H9 (cell line): ENCODE results near the gene TNFRSF4. TPM values are rescaled to one million over a fixed set of nuclear protein-coding genes. Genes with fewer than 3 reads are reported as not detected.

ENCODE experiments used
- DNase-seq: peaks from one replicate; pipeline ENCODE4 v3.0.0-alpha.2; 2017
- H2AFZ ChIP-seq: one replicate; pipeline ENCODE4 v1.6.1; 2013; ENCODE audit warnings: mild to moderate bottlenecking, low read length, control low read depth, moderate library complexity
- H2AK5ac ChIP-seq: 2 replicates; pipeline ENCODE4 v1.6.1; 2013; ENCODE audit warnings: low read length, control low read depth, mixed read lengths; ENCODE audit not compliant: insufficient read length
- H2BK120ac ChIP-seq: one replicate; pipeline ENCODE4 v1.6.1; 2013; ENCODE audit warnings: low read depth, mild to moderate bottlenecking, low read length, control low read depth, inconsistent platforms; ENCODE audit not compliant: poor library complexity, severe bottlenecking
- H2BK12ac ChIP-seq: 2 replicates; pipeline ENCODE4 v1.6.1; 2013; ENCODE audit warnings: low read length, control low read depth, mixed read lengths, low read depth; ENCODE audit not compliant: insufficient read length
- H2BK15ac ChIP-seq: 2 replicates; pipeline ENCODE4 v1.6.1; 2013; ENCODE audit warnings: low read depth, low read length, control low read depth
- H2BK20ac ChIP-seq: one replicate; pipeline ENCODE4 v1.6.1; 2013; ENCODE audit warnings: low read depth, mild to moderate bottlenecking, low read length, control low read depth, inconsistent platforms; ENCODE audit not compliant: poor library complexity, severe bottlenecking
- H2BK5ac ChIP-seq: 2 replicates; pipeline ENCODE4 v1.6.1; 2013; ENCODE audit warnings: low read length, control low read depth, mixed read lengths; ENCODE audit not compliant: insufficient read length
- H3K14ac ChIP-seq: 2 replicates; pipeline ENCODE4 v1.6.1; 2013; ENCODE audit warnings: low read length, control low read depth; ENCODE audit not compliant: insufficient read depth
- H3K18ac ChIP-seq: 2 replicates; pipeline ENCODE4 v1.6.1; 2013; ENCODE audit warnings: low read depth, mild to moderate bottlenecking, mixed read lengths, low read length, control low read depth; ENCODE audit not compliant: insufficient read length
- H3K23ac ChIP-seq: 2 replicates; pipeline ENCODE4 v1.6.1; 2013; ENCODE audit warnings: low read length, control low read depth, mixed read lengths, low read depth; ENCODE audit not compliant: insufficient read length
- H3K23me2 ChIP-seq: 2 replicates; pipeline ENCODE4 v1.6.1; 2013; ENCODE audit warnings: low read depth, mild to moderate bottlenecking, mixed read lengths, low read length, control low read depth; ENCODE audit not compliant: insufficient read length, poor library complexity, severe bottlenecking
- H3K27ac ChIP-seq: 2 replicates; pipeline ENCODE4 v1.5.1; 2013; ENCODE audit warnings: low read length, control low read depth, mixed read lengths, low read depth; ENCODE audit not compliant: insufficient read length
- H3K27me3 ChIP-seq: 2 replicates; pipeline ENCODE4 v1.6.1; 2013; ENCODE audit warnings: low read length, control low read depth, inconsistent platforms; ENCODE audit not compliant: insufficient read depth
- H3K4ac ChIP-seq: 2 replicates; pipeline ENCODE4 v1.6.1; 2013; ENCODE audit warnings: low read depth, mild to moderate bottlenecking, control low read depth, inconsistent platforms, low read length, moderate library complexity
- H3K4me1 ChIP-seq: 2 replicates; pipeline ENCODE4 v1.6.1; 2013; ENCODE audit warnings: low read length, control low read depth, inconsistent platforms; ENCODE audit not compliant: insufficient read depth
- H3K4me2 ChIP-seq: 2 replicates; pipeline ENCODE4 v1.6.1; 2013; ENCODE audit warnings: low read length, control low read depth, mixed read lengths; ENCODE audit not compliant: insufficient read length, insufficient read depth
- H3K56ac ChIP-seq: 2 replicates; pipeline ENCODE4 v1.6.1; 2013; ENCODE audit warnings: low read depth, mild to moderate bottlenecking, mixed read lengths, low read length, control low read depth; ENCODE audit not compliant: insufficient read length
- H3K79me1 ChIP-seq: 2 replicates; pipeline ENCODE4 v1.6.1; 2013; ENCODE audit warnings: low read depth, mild to moderate bottlenecking, moderate library complexity, low read length, control low read depth, inconsistent platforms; ENCODE audit not compliant: insufficient read depth, poor library complexity, severe bottlenecking
- H3K79me2 ChIP-seq: 2 replicates; pipeline ENCODE4 v1.6.1; 2013; ENCODE audit warnings: low read length, control low read depth, inconsistent platforms; ENCODE audit not compliant: insufficient read depth
- H3K9ac ChIP-seq: 2 replicates; pipeline ENCODE4 v1.6.1; 2013; ENCODE audit warnings: low read length, control low read depth, mixed read lengths; ENCODE audit not compliant: insufficient read length; ENCODE audit errors: extremely low read depth
- H3K9me3 ChIP-seq: one replicate; pipeline ENCODE4 v1.6.1; 2013; ENCODE audit warnings: low read depth, low read length, inconsistent platforms; ENCODE audit not compliant: control insufficient read depth
- H3T11ph ChIP-seq: one replicate; pipeline ENCODE4 v1.6.1; 2013; ENCODE audit warnings: mild to moderate bottlenecking, low read length, control low read depth, inconsistent platforms
- H4K20me1 ChIP-seq: one replicate; pipeline ENCODE4 v1.6.1; 2013; ENCODE audit not compliant: control insufficient read depth, insufficient read length, insufficient read depth
- H4K5ac ChIP-seq: 2 replicates; pipeline ENCODE4 v1.6.1; 2013; ENCODE audit warnings: low read depth, mild to moderate bottlenecking, mixed read lengths, low read length, control low read depth; ENCODE audit not compliant: insufficient read length
- H4K8ac ChIP-seq: replicated peaks from 2 replicates; pipeline ENCODE4 v1.6.1; 2013; ENCODE audit warnings: low read length, control low read depth, mixed read lengths, low read depth; ENCODE audit not compliant: insufficient read length
- H4K91ac ChIP-seq: 2 replicates; pipeline ENCODE4 v1.6.1; 2013; ENCODE audit warnings: low read depth, mild to moderate bottlenecking, moderate library complexity, mixed read lengths, low read length, control low read depth; ENCODE audit not compliant: insufficient read length
- H3K27ac Mint-ChIP-seq, 3 experiments: 2 replicates in 2 of 3; 3 replicates in 1 of 3; pipeline ENCODE4 v1.8.0; 2020 to 2021; ENCODE audit warnings: mixed read lengths in 3 of 3, mild to moderate bottlenecking in 1 of 3, moderate library complexity in 1 of 3
- H3K27me3 Mint-ChIP-seq: 2 replicates; pipeline ENCODE4 v1.8.0; 2021; ENCODE audit warnings: low read depth, mild to moderate bottlenecking, moderate library complexity, mixed read lengths
- H3K36me3 Mint-ChIP-seq, 3 experiments: 2 replicates in 2 of 3; 3 replicates in 1 of 3; pipeline ENCODE4 v1.8.0; 2020 to 2021; ENCODE audit warnings: low read depth in 3 of 3, mixed read lengths in 3 of 3; ENCODE audit not compliant: insufficient read depth in 1 of 3
- H3K4me1 Mint-ChIP-seq, 2 experiments: 2 replicates each; pipeline ENCODE4 v1.8.0; 2020; ENCODE audit warnings: mixed read lengths in 2 of 2
- H3K4me3 Mint-ChIP-seq, 2 experiments: 2 replicates in 1 of 2; 3 replicates in 1 of 2; pipeline ENCODE4 v1.8.0; 2020 to 2021; ENCODE audit warnings: mild to moderate bottlenecking in 2 of 2, mixed read lengths in 2 of 2, moderate library complexity in 1 of 2
- H3K9me3 Mint-ChIP-seq, 2 experiments: 2 replicates in 1 of 2; 3 replicates in 1 of 2; pipeline ENCODE4 v1.8.0; 2020; ENCODE audit warnings: mild to moderate bottlenecking in 2 of 2, mixed read lengths in 2 of 2, moderate library complexity in 1 of 2
- CTCF ChIP-seq: fragments of 200-600 bp; sonication (generic); conservative IDR thresholded peaks from 3 replicates; pipeline ENCODE4 v1.8.0; 2021; ENCODE audit warnings: antibody characterized with exemption, mild to moderate bottlenecking
- WGBS: extraction: QIAGEN DNeasy Blood & Tissue Kit; methylation state at CpG from one replicate; pipeline ENCODE4 v1.1.7; 2013; ENCODE audit warnings: missing lambda C conversion rate, low lambda C conversion rate, mixed read lengths; ENCODE audit not compliant: insufficient read length; ENCODE audit errors: extremely low coverage; 5-methylcytosine and 5-hydroxymethylcytosine counted together
- total RNA-seq: library from RNA; stranded (reverse); gene quantifications from 2 replicates; pipeline ENCODE4 v1.2.1, GENCODE V29; 2021

Gene TNFRSF4
- total RNA-seq, 1 experiment from 2014 or later, result 0.24 TPM

- Histone ChIP-seq H3T11ph (no peak within 1 kb of the TSS), H3K23ac (no peak within 1 kb of the TSS), H3K79me1 (peaks cover 2% of the 10 kb centered on the region), H2AFZ (no peak within 1 kb of the TSS), H2BK15ac (no peak within 1 kb of the TSS), H4K5ac (no peak within 1 kb of the TSS), H2BK20ac (no peak within 1 kb of the TSS), H4K20me1 (no peaks in the 10 kb centered on the region), H3K14ac (peak within 1 kb of the TSS; percentile 59), H3K27me3 (no peaks in the 10 kb centered on the region), H3K4me2 (peak within 1 kb of the TSS; percentile 71), H2BK12ac (no peak within 1 kb of the TSS), H3K27ac (no peak within 1 kb of the TSS), H3K9me3 (no peaks in the 10 kb centered on the region), H3K4ac (no peak within 1 kb of the TSS), H3K18ac (no peak within 1 kb of the TSS), H3K56ac (no peak within 1 kb of the TSS), H2BK120ac (no peak within 1 kb of the TSS), H2BK5ac (no peak within 1 kb of the TSS), H3K9ac (peak within 1 kb of the TSS; percentile 43), H4K8ac (no peak within 1 kb of the TSS), H2AK5ac (no peak within 1 kb of the TSS), H3K4me1 (no peaks in the 10 kb centered on the region), H4K91ac (no peak within 1 kb of the TSS), H3K23me2 (peaks cover 6% of the 10 kb centered on the region), H3K79me2 (peaks cover 2% of the 10 kb centered on the region; the same call in 1 of the 2 replicates)
- DNase-seq, result peak; percentile 97
- H3K36me3 Mint-ChIP-seq, result peaks cover 17 to 39% (median 37%) of the 10 kb centered on the region in 3 experiments
- TF ChIP-seq CTCF, result no peak
- H3K27me3 Mint-ChIP-seq, result no peaks in the 10 kb centered on the region
- peak within 1 kb of the TSS; percentile 90 to 93 for H3K4me3 Mint-ChIP-seq
- H3K4me1 Mint-ChIP-seq, result peaks cover 15 to 21% of the 10 kb centered on the region in 2 experiments
- peaks cover 0 to 4% of the 10 kb centered on the region in 2 experiments; a peak in 1 of 5 replicates for H3K9me3 Mint-ChIP-seq
- peak within 1 kb of the TSS; percentile 58 to 93 (median 62); a peak in 3 of 7 replicates for H3K27ac Mint-ChIP-seq
- no CpG with 5 or more reads among the region's 99 CpGs for WGBS
Measured at GRCh38 chr1:1231400-1232207, 17.7 kb upstream of the TNFRSF4 start, which contains the start of gene SDF4. SDF4 (minus strand) TSS chr1:1232001; CDS start chr1:1228772, 3,229 bp downstream.
